ENCODE results near the gene OMP.
"Not testable (repeated sequence)": the region's sequence is repeated elsewhere in the genome, so short reads cannot be mapped to it uniquely, and the experiment has no call there.

Gene OMP, protein sequence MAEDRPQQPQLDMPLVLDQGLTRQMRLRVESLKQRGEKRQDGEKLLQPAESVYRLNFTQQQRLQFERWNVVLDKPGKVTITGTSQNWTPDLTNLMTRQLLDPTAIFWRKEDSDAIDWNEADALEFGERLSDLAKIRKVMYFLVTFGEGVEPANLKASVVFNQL

DNA sequence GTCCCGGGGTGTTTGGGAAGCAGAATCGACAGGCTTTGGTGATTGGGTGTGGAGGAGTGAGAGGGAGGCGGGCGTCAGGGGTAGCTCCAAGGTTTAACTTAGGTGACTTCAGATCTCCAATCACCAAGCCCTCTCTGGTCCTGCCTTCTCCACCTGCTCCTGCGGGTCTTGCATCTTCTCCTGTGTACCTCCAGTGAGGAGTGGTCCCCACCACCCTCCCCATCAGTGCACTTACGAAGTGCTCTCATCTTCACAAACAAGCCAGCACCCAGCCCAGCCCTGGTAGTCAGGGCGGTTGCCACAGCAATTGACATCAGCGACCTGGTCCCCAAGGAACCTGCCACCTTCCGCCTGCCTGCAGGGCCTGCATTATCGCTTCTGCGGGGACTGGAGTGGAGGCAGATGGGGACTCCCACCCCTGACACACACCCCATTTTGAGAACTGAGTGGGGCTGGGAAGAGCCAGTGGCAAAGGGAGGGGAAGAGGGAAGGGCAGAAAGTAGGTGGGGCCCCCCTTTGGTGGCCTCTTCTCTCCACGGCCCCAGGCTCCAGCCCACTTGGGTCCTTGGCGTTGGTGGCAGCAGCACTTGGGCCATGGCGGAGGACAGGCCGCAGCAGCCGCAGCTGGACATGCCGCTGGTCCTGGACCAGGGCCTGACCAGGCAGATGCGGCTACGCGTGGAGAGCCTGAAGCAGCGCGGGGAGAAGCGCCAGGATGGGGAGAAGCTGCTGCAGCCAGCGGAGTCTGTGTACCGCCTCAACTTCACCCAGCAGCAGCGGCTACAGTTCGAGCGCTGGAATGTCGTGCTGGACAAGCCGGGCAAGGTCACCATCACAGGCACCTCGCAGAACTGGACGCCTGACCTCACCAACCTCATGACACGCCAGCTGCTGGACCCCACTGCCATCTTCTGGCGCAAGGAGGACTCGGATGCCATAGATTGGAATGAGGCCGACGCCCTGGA, at the start of gene OMP:
Gene OMP (plus strand): TSS at position 595 of the 965 bp plus-strand sequence. CDS start 0 bp downstream, at position 595.
- no peak for DNase-seq (ENCODE audit: low read depth, low spot score)

- DNase-seq (ENCODE audit: low read depth, low spot score), result no peak
Measured at GRCh38 chr11:77053217-77054015, 49.2 kb upstream of the OMP start.

DNA sequence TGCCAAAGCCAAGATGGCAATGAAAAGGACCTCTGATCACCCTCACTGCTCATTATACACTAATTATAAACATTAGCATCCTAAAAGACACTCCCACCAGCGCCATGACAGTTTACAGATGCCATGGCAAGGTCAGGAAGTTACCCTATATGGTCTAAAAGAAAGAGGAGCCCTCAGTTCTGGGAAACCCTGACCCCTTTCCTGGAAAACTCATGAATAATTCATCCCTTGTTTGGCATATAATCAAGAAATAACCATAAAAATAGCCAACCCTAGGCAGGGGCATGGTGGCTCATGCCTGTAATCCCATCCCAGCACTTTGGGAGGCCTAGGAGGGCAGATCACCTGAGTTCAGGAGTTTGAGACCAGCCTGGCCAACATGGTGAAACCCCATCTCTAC, 48.6 kb upstream of the OMP start:
- DNase-seq (ENCODE audit: low read depth, low spot score), result no peak

- DNase-seq (ENCODE audit: low read depth, low spot score), result no peak
Measured at GRCh38 chr11:77055101-77055561, 47.5 kb upstream of the OMP start.

- no peak for DNase-seq (ENCODE audit: low read depth, low spot score)
Measured at GRCh38 chr11:77055913-77056312, 46.7 kb upstream of the OMP start.

- DNase-seq (ENCODE audit: low read depth, low spot score), result no peak
Measured at GRCh38 chr11:77056814-77057402, 45.7 kb upstream of the OMP start.

GRCh38 chr11:77057938-77058474, 44.6 kb upstream of the OMP start:
- DNase-seq (ENCODE audit: low read depth, low spot score), result no peak

- no peak for DNase-seq (ENCODE audit: low read depth, low spot score)
Measured at GRCh38 chr11:77058900-77059299, 43.7 kb upstream of the OMP start.

GRCh38 chr11:77059806-77060205, 42.8 kb upstream of the OMP start:
- no peak for DNase-seq (ENCODE audit: low read depth, low spot score)

GRCh38 chr11:77060234-77060633, 42.4 kb upstream of the OMP start:
- DNase-seq (ENCODE audit: low read depth, low spot score), result no peak

DNA sequence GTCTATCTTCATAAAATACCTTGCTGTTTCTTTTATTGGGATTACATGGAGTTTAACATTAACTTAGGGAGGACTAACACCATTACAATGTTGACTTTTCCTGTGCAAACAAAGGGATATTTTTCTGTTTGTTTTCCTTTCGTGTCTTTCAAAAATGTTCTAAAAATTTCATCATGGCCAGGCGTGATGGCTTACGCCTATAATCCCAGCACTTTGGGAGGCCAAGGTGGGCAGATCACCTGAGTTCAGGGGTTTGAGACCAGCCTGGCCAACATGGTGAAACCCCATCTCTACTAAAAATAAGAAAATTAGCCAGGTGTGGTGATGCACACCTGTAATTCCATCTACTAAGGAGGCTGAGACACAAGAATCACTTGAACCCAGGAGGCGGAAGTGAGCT, 41.4 kb upstream of the OMP start:
- not testable (repeated sequence) for DNase-seq (ENCODE audit: low read depth, low spot score)

DNA sequence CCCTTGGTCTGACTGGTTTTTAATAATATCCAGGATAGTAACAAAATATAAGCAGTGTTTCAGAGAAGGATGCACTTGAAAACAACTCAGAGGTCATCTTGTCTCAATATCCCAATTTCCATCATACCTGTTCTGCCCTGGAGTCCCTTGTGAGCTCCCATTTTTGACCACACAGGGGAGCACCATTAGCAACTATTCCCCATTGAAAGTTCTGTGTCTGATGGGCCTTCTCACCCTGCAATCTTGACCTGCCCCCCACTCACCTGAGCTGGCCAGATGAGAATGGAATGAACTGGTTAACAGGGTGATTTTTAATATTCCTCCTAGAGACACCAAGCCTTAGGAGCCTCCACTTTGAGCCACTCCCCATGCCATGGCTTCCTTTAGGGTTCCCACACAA, 39.7 kb upstream of the OMP start:
- no peak for DNase-seq (ENCODE audit: low read depth, low spot score)

DNA sequence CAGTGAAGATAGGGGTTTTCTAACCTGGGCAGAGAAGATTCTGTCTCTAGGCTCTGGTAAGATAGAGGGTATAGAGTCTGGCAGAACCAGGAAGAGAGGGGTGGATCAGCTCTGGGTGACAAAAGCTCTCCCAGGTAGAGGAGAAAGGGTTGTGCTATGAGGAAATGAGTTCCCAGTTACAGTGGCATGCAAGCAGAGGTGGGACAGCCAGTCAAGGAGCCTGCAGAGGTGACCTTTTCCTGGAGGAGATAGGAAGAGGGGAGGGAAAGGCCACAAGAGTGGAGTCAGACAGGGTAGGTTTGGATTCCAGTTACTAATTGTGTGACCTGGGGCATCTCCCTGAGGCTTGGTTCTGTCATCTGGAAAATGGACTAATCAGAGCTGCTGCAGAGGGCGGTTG, 39.2 kb upstream of the OMP start:
- no peak for DNase-seq (ENCODE audit: low read depth, low spot score)

GRCh38 chr11:77063861-77064260, 38.8 kb upstream of the OMP start:
- no peak for DNase-seq (ENCODE audit: low read depth, low spot score)

DNA sequence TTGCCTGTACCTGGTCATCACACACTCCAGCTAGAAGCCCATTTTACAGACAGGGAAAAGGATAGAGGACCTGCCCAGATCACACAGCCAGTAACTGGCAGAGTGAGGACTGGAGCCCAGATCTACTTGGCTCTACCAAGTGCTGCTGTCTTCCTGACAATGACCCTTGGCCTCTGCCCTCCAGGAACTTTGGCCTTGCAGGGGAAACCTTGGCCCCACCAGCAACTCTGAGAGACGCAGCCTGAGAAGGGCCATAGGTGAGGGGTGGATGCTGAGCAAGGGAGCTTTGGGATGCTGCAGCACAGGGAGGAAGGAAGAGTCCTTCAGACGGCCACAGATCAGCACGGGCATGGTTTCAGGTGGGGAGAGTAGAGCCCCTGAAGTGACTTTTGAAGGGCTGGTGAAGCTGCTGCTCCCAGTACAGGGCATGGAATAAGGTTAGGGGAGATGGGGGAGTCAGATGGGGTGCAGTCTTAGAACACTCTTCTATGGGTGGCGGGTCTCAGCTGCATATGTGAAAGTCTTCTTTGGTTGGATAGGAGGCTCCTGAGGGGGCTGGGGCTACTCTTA, 37.9 kb upstream of the OMP start:
- no peak for DNase-seq (ENCODE audit: low read depth, low spot score)

- DNase-seq (ENCODE audit: low read depth, low spot score), result no peak
Measured at GRCh38 chr11:77065878-77066228, 36.8 kb upstream of the OMP start.

DNA sequence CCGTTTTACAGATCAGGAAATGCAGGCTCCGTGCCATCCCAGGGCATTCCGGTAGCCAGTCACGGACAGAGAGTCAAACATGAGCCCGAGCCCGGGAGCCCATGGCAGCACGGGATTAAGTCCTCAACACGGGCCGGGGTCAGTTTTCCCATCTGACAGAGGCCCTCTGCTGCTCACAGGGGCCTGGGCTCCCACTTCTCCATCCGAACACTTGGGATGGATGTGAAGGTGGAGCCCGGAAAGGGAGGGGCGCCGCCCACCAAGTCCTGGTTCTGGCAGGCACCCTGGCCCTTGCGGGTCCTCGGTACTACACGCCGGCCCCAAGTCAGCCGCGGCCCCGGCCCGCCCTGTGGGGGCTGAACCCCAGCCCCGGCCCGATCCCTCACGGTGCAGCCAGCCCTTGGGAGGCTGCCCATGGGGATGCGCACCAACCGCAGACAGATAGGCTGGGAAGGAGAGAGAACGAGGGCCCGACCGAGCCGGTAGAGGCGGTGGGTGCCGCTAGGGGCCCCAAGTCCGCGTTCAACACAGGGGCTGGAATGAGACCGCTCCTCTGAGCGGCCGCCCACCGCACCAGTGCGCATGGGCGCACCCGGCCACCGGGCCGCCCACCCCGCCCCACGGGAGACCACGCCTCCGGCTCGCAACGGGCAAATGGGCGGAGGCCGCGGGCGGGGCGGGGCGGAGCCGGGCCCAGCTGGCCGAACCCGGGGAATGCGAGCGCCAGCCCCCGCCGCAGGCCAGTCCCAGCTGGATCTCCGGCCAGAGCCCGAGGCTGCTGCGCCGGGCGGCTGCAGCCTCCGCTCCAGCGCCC, 36.2 kb upstream of the OMP start, which contains the start of gene CAPN5:
Gene CAPN5 (plus strand): TSS at position 743 of the 814 bp plus-strand sequence. CDS start 17,916 bp downstream, outside the sequence.
- peak; percentile 90 for DNase-seq (ENCODE audit: low read depth, low spot score)

GRCh38 chr11:77067861-77068443, 34.7 kb upstream of the OMP start:
- DNase-seq (ENCODE audit: low read depth, low spot score), result no peak

- DNase-seq (ENCODE audit: low read depth, low spot score), result no peak
Measured at GRCh38 chr11:77068457-77069335, 33.9 kb upstream of the OMP start.
